H1 (cell line): ENCODE measurements around the gene MYBPH. TPM values are rescaled to one million over a fixed set of nuclear protein-coding genes. Genes with fewer than 3 reads are reported as not detected.

Experiments
- CTCF ChIA-PET: fragments of 300-600 bp; sonication (Branson Sonifier 250); formaldehyde crosslinking; loops from one replicate; lab custom pipeline; 2021; ENCODE audit not compliant: partially characterized antibody; lab: Charles Lee
- POLR2A ChIA-PET: fragments of 300-600 bp; sonication (Branson Sonifier 250); formaldehyde crosslinking; loops from one replicate; lab custom pipeline; 2021; ENCODE audit warnings: inconsistent platforms; ENCODE audit not compliant: partially characterized antibody; lab: Charles Lee
- DNase-seq, 2 experiments: peaks; one replicate each; pipeline versions ENCODE4 v3.0.0 to v3.0.0-alpha.2; 2010 to 2022; ENCODE audit warnings: low spot score in 2 of 2, low read depth in 1 of 2, mixed read lengths in 1 of 2
- FAIRE-seq: peaks from 2 replicates; lab custom pipeline; 2011; peaks lifted over from hg19 to GRCh38; lab: Jason Lieb, UNC
- H2AFZ ChIP-seq: 2 replicates; pipeline ENCODE4 v1.8.1; 2012; ENCODE audit warnings: low read length, inconsistent platforms
- H2AK5ac ChIP-seq: 2 replicates; pipeline ENCODE4 v1.6.1; 2013; ENCODE audit warnings: low read depth, low read length
- H2BK120ac ChIP-seq: replicated peaks from 2 replicates; pipeline ENCODE3; 2013; ENCODE audit warnings: low read depth, low read length, inconsistent platforms
- H2BK12ac ChIP-seq: 2 replicates; pipeline ENCODE4 v1.6.1; 2013; ENCODE audit warnings: low read depth, low read length
- H2BK15ac ChIP-seq: 2 replicates; pipeline ENCODE4 v1.6.1; 2013; ENCODE audit warnings: low read length
- H2BK20ac ChIP-seq: 2 replicates; pipeline ENCODE4 v1.6.1; 2013; ENCODE audit warnings: low read length
- H2BK5ac ChIP-seq: 2 replicates; pipeline ENCODE4 v1.6.1; 2013; ENCODE audit warnings: low read depth, low read length
- H3K14ac ChIP-seq: 2 replicates; pipeline ENCODE4 v1.6.1; 2013; ENCODE audit warnings: inconsistent platforms; ENCODE audit not compliant: insufficient read length
- H3K18ac ChIP-seq: 2 replicates; pipeline ENCODE4 v1.6.1; 2013; ENCODE audit warnings: low read length; ENCODE audit errors: extremely low read depth
- H3K23ac ChIP-seq: 2 replicates; pipeline ENCODE4 v1.6.1; 2013; ENCODE audit warnings: inconsistent platforms; ENCODE audit not compliant: insufficient read length
- H3K23me2 ChIP-seq: 2 replicates; pipeline ENCODE4 v1.6.1; 2013; ENCODE audit warnings: low read depth, low read length
- H3K27ac ChIP-seq: 2 replicates; pipeline ENCODE4 v1.6.1; 2011; ENCODE audit warnings: low read depth, low read length, inconsistent platforms
- H3K27me3 ChIP-seq, 4 experiments: replicated peaks in 1 of 4; 1 replicate in 1 of 4; 2 replicates in 3 of 4; pipeline versions ENCODE4 v1.6.1 to v1.8.1; 2011 to 2013; ENCODE audit warnings: low read length in 3 of 4, mild to moderate bottlenecking in 3 of 4, inconsistent platforms in 2 of 4, mixed read lengths in 2 of 4, moderate library complexity in 1 of 4; ENCODE audit not compliant: control insufficient read depth in 3 of 4, insufficient read depth in 3 of 4; ENCODE audit errors: extremely low read depth in 1 of 4
- H3K36me3 ChIP-seq, 4 experiments: 2 replicates each; pipeline versions ENCODE4 v1.6.1 to v1.8.1; 2011 to 2013; ENCODE audit warnings: mild to moderate bottlenecking in 4 of 4, low read length in 3 of 4, moderate library complexity in 2 of 4, control low read depth in 1 of 4, inconsistent platforms in 1 of 4; ENCODE audit not compliant: insufficient read depth in 4 of 4, control insufficient read depth in 2 of 4
- H3K4ac ChIP-seq: replicated peaks from 2 replicates; pipeline ENCODE3; 2013; ENCODE audit warnings: low read length, low read depth, mixed read lengths, inconsistent platforms; ENCODE audit not compliant: insufficient read length
- H3K4me1 ChIP-seq, 4 experiments: replicated peaks in 1 of 4; 1 replicate in 1 of 4; 2 replicates in 3 of 4; pipeline versions ENCODE4 v1.6.1 to v1.8.1; 2011 to 2013; ENCODE audit warnings: low read length in 3 of 4, inconsistent platforms in 2 of 4, mixed read lengths in 1 of 4; ENCODE audit not compliant: insufficient read depth in 4 of 4, control insufficient read depth in 3 of 4
- H3K4me2 ChIP-seq, 2 experiments: 2 replicates each; pipeline versions ENCODE4 v1.6.1 to v1.8.1; 2011 to 2013; ENCODE audit warnings: low read depth in 2 of 2, low read length in 2 of 2, control low read depth in 1 of 2, inconsistent platforms in 1 of 2, mild to moderate bottlenecking in 1 of 2; ENCODE audit not compliant: insufficient read depth in 1 of 2
- H3K4me3 ChIP-seq, 4 experiments: fragments of 200-600, 300-600 bp in 1 of 4; sonication (generic), shearing (Covaris generic), sonication (Bioruptor Twin) in 1 of 4; 2 replicates each; pipeline versions ENCODE4 v1.5.1 to v1.8.1; 2011 to 2016; ENCODE audit warnings: low read length in 4 of 4, low read depth in 3 of 4, control low read depth in 2 of 4, inconsistent platforms in 2 of 4, mild to moderate bottlenecking in 2 of 4, mixed read lengths in 1 of 4, moderate library complexity in 1 of 4; ENCODE audit not compliant: insufficient read depth in 2 of 4; ENCODE audit errors: extremely low read depth in 1 of 4
- H3K56ac ChIP-seq: replicated peaks from 2 replicates; pipeline ENCODE3; 2013; ENCODE audit warnings: low read depth, mild to moderate bottlenecking, mixed read lengths, low read length, inconsistent platforms; ENCODE audit not compliant: insufficient read length
- H3K79me1 ChIP-seq: 2 replicates; pipeline ENCODE4 v1.6.1; 2013; ENCODE audit warnings: low read depth, low read length, control low read depth
- H3K79me2 ChIP-seq, 2 experiments: 2 replicates each; pipeline versions ENCODE4 v1.6.1 to v1.8.1; 2012 to 2013; ENCODE audit warnings: low read length in 2 of 2, mild to moderate bottlenecking in 2 of 2, inconsistent platforms in 1 of 2; ENCODE audit not compliant: insufficient read depth in 2 of 2, control insufficient read depth in 1 of 2
- H3K9ac ChIP-seq, 4 experiments: replicated peaks in 1 of 4; 1 replicate in 1 of 4; 2 replicates in 3 of 4; pipeline versions ENCODE4 v1.6.1 to v1.8.1; 2011 to 2013; ENCODE audit warnings: low read depth in 3 of 4, low read length in 3 of 4, control low read depth in 2 of 4, mild to moderate bottlenecking in 2 of 4, moderate library complexity in 2 of 4, inconsistent platforms in 1 of 4; ENCODE audit errors: extremely low read depth in 1 of 4
- H3K9me3 ChIP-seq, 2 experiments: 2 replicates each; pipeline versions ENCODE4 v1.6.1 to v1.8.1; 2012 to 2013; ENCODE audit warnings: mild to moderate bottlenecking in 2 of 2, moderate library complexity in 2 of 2, control low read depth in 1 of 2, inconsistent platforms in 1 of 2, low read depth in 1 of 2, low read length in 1 of 2, mixed read lengths in 1 of 2; ENCODE audit not compliant: insufficient read depth in 2 of 2
- H4K20me1 ChIP-seq, 2 experiments: replicated peaks in 1 of 2; 2 replicates each; pipeline versions ENCODE3 to v1.8.1; 2011 to 2013; ENCODE audit warnings: inconsistent platforms in 2 of 2, low read length in 2 of 2, mild to moderate bottlenecking in 1 of 2; ENCODE audit not compliant: insufficient read depth in 2 of 2, control insufficient read depth in 1 of 2
- H4K5ac ChIP-seq: 2 replicates; pipeline ENCODE4 v1.6.1; 2013; ENCODE audit warnings: low read length, low read depth, mixed read lengths, inconsistent platforms; ENCODE audit not compliant: insufficient read length
- H4K8ac ChIP-seq: 2 replicates; pipeline ENCODE4 v1.8.0; 2013; ENCODE audit warnings: mild to moderate bottlenecking, moderate library complexity, low read length, inconsistent platforms; ENCODE audit not compliant: insufficient read depth; ENCODE audit errors: extremely low read depth
- H4K91ac ChIP-seq: replicated peaks from 2 replicates; pipeline ENCODE3; 2013; ENCODE audit warnings: low read length, mixed read lengths, inconsistent platforms; ENCODE audit not compliant: insufficient read length
- CHD2 ChIP-seq: IDR thresholded peaks from 2 replicates; pipeline ENCODE4 v1.6.1; 2012; ENCODE audit warnings: low read length, improper control_type of control experiment
- RAD21 ChIP-seq, 2 experiments: IDR thresholded peaks in 1 of 2; conservative IDR thresholded peaks in 1 of 2; 2 replicates each; pipeline ENCODE4 v1.6.1; 2011; ENCODE audit warnings: low read depth in 2 of 2, low read length in 2 of 2, improper control_type of control experiment in 1 of 2, inconsistent platforms in 1 of 2, mild to moderate bottlenecking in 1 of 2, moderate library complexity in 1 of 2
- WGBS, 2 experiments: shearing (Covaris generic) in 1 of 2; methylation state at CpG; one replicate each; pipeline versions ENCODE4 v1.1.6 to v1.1.7; 2013 to 2015; ENCODE audit warnings: low lambda C conversion rate in 2 of 2, mixed read lengths in 2 of 2, inconsistent platforms in 1 of 2, low coverage in 1 of 2, missing lambda C conversion rate in 1 of 2; ENCODE audit not compliant: insufficient replicate concordance in 2 of 2, insufficient coverage in 1 of 2, insufficient read length in 1 of 2; ENCODE audit errors: extremely low coverage in 1 of 2, missing lambda C conversion rate in 1 of 2; 5-methylcytosine and 5-hydroxymethylcytosine counted together
- polyA plus RNA-seq, 7 experiments: library from polyadenylated mRNA; depleted of rRNA in 3 of 7; stranded (reverse) in 5 of 7; unstranded in 2 of 7; fragments of >200 nt in 5 of 7; fragments of 200-250 nt in 2 of 7; gene quantifications; 1 replicate in 5 of 7; 2 replicates in 1 of 7; 4 replicates in 1 of 7; pipeline versions ENCODE4 v1.2.1 to v1.2.3, GENCODE V29; 2011 to 2013; ENCODE audit warnings: missing spikeins in 2 of 7, mixed read lengths in 2 of 7
- total RNA-seq: library from RNA; stranded (reverse); fragmentation: NEBNext Ultra II Directional; extraction: Animal tissue kit (Norgen Biotek cat#: 25700); gene quantifications from 2 replicates; pipeline ENCODE4 v1.2.1, GENCODE V29; 2021
- TF ChIP-seq, protein P1 (sequence below), 3 experiments: IDR thresholded peaks; 1 replicate in 2 of 3; 2 replicates in 1 of 3; pipeline versions ENCODE4 v1.5.1 to v1.6.1; 2011; ENCODE audit warnings: low read length in 3 of 3, mild to moderate bottlenecking in 3 of 3, inconsistent platforms in 2 of 3, low read depth in 1 of 3, moderate library complexity in 1 of 3; ENCODE audit not compliant: insufficient read depth in 1 of 3; ENCODE audit errors: control extremely low read depth in 1 of 3

MYBPH gene
- total and polyA plus RNA-seq, 2 of the 8 experiments (the other 6 are each of a cell fraction or from before 2014, with no cell fraction given), result not detected

DNA sequence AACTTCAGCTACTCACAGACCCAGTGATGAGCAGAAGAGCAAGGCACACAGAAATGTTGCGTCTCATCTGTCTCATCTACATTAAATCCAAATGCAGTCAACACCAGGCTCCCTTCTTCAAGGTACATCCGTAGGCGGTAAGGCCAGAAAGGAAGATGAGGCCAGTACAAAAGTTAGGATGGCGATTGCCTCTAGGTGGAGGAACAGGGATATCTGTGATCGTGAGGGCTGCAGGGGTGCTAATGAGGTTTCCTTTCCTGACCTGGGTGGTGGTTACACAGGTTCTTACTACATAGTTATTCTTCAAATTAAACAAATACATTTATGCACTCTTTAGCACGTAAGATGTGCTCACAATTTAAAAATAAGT, 1.4 kb upstream of the MYBPH start:
- H2AK5ac ChIP-seq, result no peak overlapping the region
- H2BK12ac ChIP-seq, result no peak overlapping the region
- DNase-seq (no peak), FAIRE-seq (no peak)
- no peaks in the 10 kb centered on the region for H3K9me3 ChIP-seq
- H2BK20ac ChIP-seq, result no peak overlapping the region
- ChIA-PET POLR2A (no interaction called here), CTCF (interaction anchor here (0.6 to 12.8 kb wide), 15 partner anchors 7 to 138 kb away, joined by 3 to 140 read pairs (median 8); partner anchors contain the start of genes ADORA1 and CHI3L1)
- H2BK15ac ChIP-seq, result no peak overlapping the region
- H3K23ac ChIP-seq, result no peak overlapping the region
- no peaks in the 10 kb centered on the region for H4K20me1 ChIP-seq
- no peak overlapping the region for H3K9ac ChIP-seq
- H3K27ac ChIP-seq, result no peak overlapping the region
- H3K4me1 ChIP-seq, result peaks cover 0 to 7% (median 3%) of the 10 kb centered on the region in 4 experiments; a peak in 4 of 7 replicates
- WGBS, 2 experiments, result 86% methylated on average over 6 of the region's 6 CpGs; no CpG with 5 or more reads in 1 of the 2 experiments
- H4K91ac ChIP-seq, result no peak overlapping the region
- no peak overlapping the region for H4K8ac ChIP-seq
- no peak overlapping the region for H3K14ac ChIP-seq
- H4K5ac ChIP-seq, result no peak overlapping the region
- no peak overlapping the region for H3K4me3 ChIP-seq
- no peak overlapping the region for H2AFZ ChIP-seq
- H2BK120ac ChIP-seq, result no peak overlapping the region
- H3K79me1 ChIP-seq, result no peaks in the 10 kb centered on the region
- TF ChIP-seq RAD21 (IDR thresholded peaks at IDR 0.05 in 1 of 2, conservative IDR thresholded peaks at IDR 0.05 in 1 of 2; ENCODE audit: low read depth in 2 of 2, low read length in 2 of 2) (peak in 1 of 2 experiments; percentile 25; a peak in 1 of 4 replicates), CHD2 (no peak)
- TF ChIP-seq, protein P1, sequence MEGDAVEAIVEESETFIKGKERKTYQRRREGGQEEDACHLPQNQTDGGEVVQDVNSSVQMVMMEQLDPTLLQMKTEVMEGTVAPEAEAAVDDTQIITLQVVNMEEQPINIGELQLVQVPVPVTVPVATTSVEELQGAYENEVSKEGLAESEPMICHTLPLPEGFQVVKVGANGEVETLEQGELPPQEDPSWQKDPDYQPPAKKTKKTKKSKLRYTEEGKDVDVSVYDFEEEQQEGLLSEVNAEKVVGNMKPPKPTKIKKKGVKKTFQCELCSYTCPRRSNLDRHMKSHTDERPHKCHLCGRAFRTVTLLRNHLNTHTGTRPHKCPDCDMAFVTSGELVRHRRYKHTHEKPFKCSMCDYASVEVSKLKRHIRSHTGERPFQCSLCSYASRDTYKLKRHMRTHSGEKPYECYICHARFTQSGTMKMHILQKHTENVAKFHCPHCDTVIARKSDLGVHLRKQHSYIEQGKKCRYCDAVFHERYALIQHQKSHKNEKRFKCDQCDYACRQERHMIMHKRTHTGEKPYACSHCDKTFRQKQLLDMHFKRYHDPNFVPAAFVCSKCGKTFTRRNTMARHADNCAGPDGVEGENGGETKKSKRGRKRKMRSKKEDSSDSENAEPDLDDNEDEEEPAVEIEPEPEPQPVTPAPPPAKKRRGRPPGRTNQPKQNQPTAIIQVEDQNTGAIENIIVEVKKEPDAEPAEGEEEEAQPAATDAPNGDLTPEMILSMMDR (IDR thresholded peaks at IDR 0.05; ENCODE audit: control extremely low read depth in 1 of 3, insufficient read depth in 1 of 3, low read depth in 1 of 3, low read length in 3 of 3), result peak in 2 of 3 experiments; percentile 11 to 14; a peak in 1 of 4 replicates
- no peaks in the 10 kb centered on the region for H3K79me2 ChIP-seq
- no peak overlapping the region for H3K56ac ChIP-seq
- no peaks in the 10 kb centered on the region for H3K27me3 ChIP-seq
- H3K4ac ChIP-seq, result no peak overlapping the region
- no peaks in the 10 kb centered on the region for H3K36me3 ChIP-seq
- no peak overlapping the region for H2BK5ac ChIP-seq
- no peak overlapping the region for H3K18ac ChIP-seq
- H3K23me2 ChIP-seq, result no peaks in the 10 kb centered on the region
- no peak overlapping the region for H3K4me2 ChIP-seq
